GM19351 (cell line): ENCODE data around the gene GSTA5.
"Not testable (repeated sequence)": the region's sequence is repeated elsewhere in the genome, so short reads cannot be mapped to it uniquely, and the experiment has no call there.

Source experiments
- ATAC-seq: cut with Tn5 transposase; IDR thresholded peaks from one replicate; pipeline ENCODE4 v1.9.1; 2021; ENCODE audit warnings: mild to moderate bottlenecking, moderate library complexity; ENCODE audit not compliant: unreplicated experiment

Gene GSTA5

GRCh38 chr6:52799272-52799671 lies 41.3 kb downstream of the GSTA5 start:
- ATAC-seq = not testable (repeated sequence)

- not testable (repeated sequence) for ATAC-seq
Measured at GRCh38 chr6:52794366-52794765, 46.2 kb downstream of the GSTA5 start.

GRCh38 chr6:52790861-52791260 lies 49.8 kb downstream of the GSTA5 start:
- no peak for ATAC-seq

GRCh38 chr6:52789658-52790057 lies 51.0 kb downstream of the GSTA5 start:
- ATAC-seq = not testable (repeated sequence)

- ATAC-seq = no peak
Measured at GRCh38 chr6:52788478-52788877, 52.1 kb downstream of the GSTA5 start.

GRCh38 chr6:52787917-52788316 lies 52.7 kb downstream of the GSTA5 start:
- ATAC-seq = no peak

GRCh38 chr6:52786249-52786956 lies 54.2 kb downstream of the GSTA5 start:
- no peak for ATAC-seq

- not testable (repeated sequence) for ATAC-seq
Measured at GRCh38 chr6:52782696-52783274, 57.8 kb downstream of the GSTA5 start.

GRCh38 chr6:52782209-52782608 lies 58.4 kb downstream of the GSTA5 start:
- not testable (repeated sequence) for ATAC-seq
